H9 (cell line): ENCODE results near the gene SLC2A9. TPM values are rescaled to one million over a fixed set of nuclear protein-coding genes. Genes with fewer than 3 reads are reported as not detected.

Source experiments
- DNase-seq: peaks from one replicate; pipeline ENCODE4 v3.0.0-alpha.2; 2017
- H2AFZ ChIP-seq: one replicate; pipeline ENCODE4 v1.6.1; 2013; ENCODE audit warnings: mild to moderate bottlenecking, low read length, control low read depth, moderate library complexity
- H2AK5ac ChIP-seq: 2 replicates; pipeline ENCODE4 v1.6.1; 2013; ENCODE audit warnings: low read length, control low read depth, mixed read lengths; ENCODE audit not compliant: insufficient read length
- H2BK120ac ChIP-seq: one replicate; pipeline ENCODE4 v1.6.1; 2013; ENCODE audit warnings: low read depth, mild to moderate bottlenecking, low read length, control low read depth, inconsistent platforms; ENCODE audit not compliant: poor library complexity, severe bottlenecking
- H2BK12ac ChIP-seq: 2 replicates; pipeline ENCODE4 v1.6.1; 2013; ENCODE audit warnings: low read length, control low read depth, mixed read lengths, low read depth; ENCODE audit not compliant: insufficient read length
- H2BK15ac ChIP-seq: 2 replicates; pipeline ENCODE4 v1.6.1; 2013; ENCODE audit warnings: low read depth, low read length, control low read depth
- H2BK20ac ChIP-seq: one replicate; pipeline ENCODE4 v1.6.1; 2013; ENCODE audit warnings: low read depth, mild to moderate bottlenecking, low read length, control low read depth, inconsistent platforms; ENCODE audit not compliant: poor library complexity, severe bottlenecking
- H2BK5ac ChIP-seq: 2 replicates; pipeline ENCODE4 v1.6.1; 2013; ENCODE audit warnings: low read length, control low read depth, mixed read lengths; ENCODE audit not compliant: insufficient read length
- H3K14ac ChIP-seq: 2 replicates; pipeline ENCODE4 v1.6.1; 2013; ENCODE audit warnings: low read length, control low read depth; ENCODE audit not compliant: insufficient read depth
- H3K18ac ChIP-seq: 2 replicates; pipeline ENCODE4 v1.6.1; 2013; ENCODE audit warnings: low read depth, mild to moderate bottlenecking, mixed read lengths, low read length, control low read depth; ENCODE audit not compliant: insufficient read length
- H3K23ac ChIP-seq: 2 replicates; pipeline ENCODE4 v1.6.1; 2013; ENCODE audit warnings: low read length, control low read depth, mixed read lengths, low read depth; ENCODE audit not compliant: insufficient read length
- H3K23me2 ChIP-seq: 2 replicates; pipeline ENCODE4 v1.6.1; 2013; ENCODE audit warnings: low read depth, mild to moderate bottlenecking, mixed read lengths, low read length, control low read depth; ENCODE audit not compliant: insufficient read length, poor library complexity, severe bottlenecking
- H3K27ac ChIP-seq: 2 replicates; pipeline ENCODE4 v1.5.1; 2013; ENCODE audit warnings: low read length, control low read depth, mixed read lengths, low read depth; ENCODE audit not compliant: insufficient read length
- H3K27me3 ChIP-seq: 2 replicates; pipeline ENCODE4 v1.6.1; 2013; ENCODE audit warnings: low read length, control low read depth, inconsistent platforms; ENCODE audit not compliant: insufficient read depth
- H3K4ac ChIP-seq: 2 replicates; pipeline ENCODE4 v1.6.1; 2013; ENCODE audit warnings: low read depth, mild to moderate bottlenecking, control low read depth, inconsistent platforms, low read length, moderate library complexity
- H3K4me1 ChIP-seq: 2 replicates; pipeline ENCODE4 v1.6.1; 2013; ENCODE audit warnings: low read length, control low read depth, inconsistent platforms; ENCODE audit not compliant: insufficient read depth
- H3K4me2 ChIP-seq: 2 replicates; pipeline ENCODE4 v1.6.1; 2013; ENCODE audit warnings: low read length, control low read depth, mixed read lengths; ENCODE audit not compliant: insufficient read length, insufficient read depth
- H3K56ac ChIP-seq: 2 replicates; pipeline ENCODE4 v1.6.1; 2013; ENCODE audit warnings: low read depth, mild to moderate bottlenecking, mixed read lengths, low read length, control low read depth; ENCODE audit not compliant: insufficient read length
- H3K79me1 ChIP-seq: 2 replicates; pipeline ENCODE4 v1.6.1; 2013; ENCODE audit warnings: low read depth, mild to moderate bottlenecking, moderate library complexity, low read length, control low read depth, inconsistent platforms; ENCODE audit not compliant: insufficient read depth, poor library complexity, severe bottlenecking
- H3K79me2 ChIP-seq: 2 replicates; pipeline ENCODE4 v1.6.1; 2013; ENCODE audit warnings: low read length, control low read depth, inconsistent platforms; ENCODE audit not compliant: insufficient read depth
- H3K9ac ChIP-seq: 2 replicates; pipeline ENCODE4 v1.6.1; 2013; ENCODE audit warnings: low read length, control low read depth, mixed read lengths; ENCODE audit not compliant: insufficient read length; ENCODE audit errors: extremely low read depth
- H3K9me3 ChIP-seq: one replicate; pipeline ENCODE4 v1.6.1; 2013; ENCODE audit warnings: low read depth, low read length, inconsistent platforms; ENCODE audit not compliant: control insufficient read depth
- H3T11ph ChIP-seq: one replicate; pipeline ENCODE4 v1.6.1; 2013; ENCODE audit warnings: mild to moderate bottlenecking, low read length, control low read depth, inconsistent platforms
- H4K20me1 ChIP-seq: one replicate; pipeline ENCODE4 v1.6.1; 2013; ENCODE audit not compliant: control insufficient read depth, insufficient read length, insufficient read depth
- H4K5ac ChIP-seq: 2 replicates; pipeline ENCODE4 v1.6.1; 2013; ENCODE audit warnings: low read depth, mild to moderate bottlenecking, mixed read lengths, low read length, control low read depth; ENCODE audit not compliant: insufficient read length
- H4K8ac ChIP-seq: replicated peaks from 2 replicates; pipeline ENCODE4 v1.6.1; 2013; ENCODE audit warnings: low read length, control low read depth, mixed read lengths, low read depth; ENCODE audit not compliant: insufficient read length
- H4K91ac ChIP-seq: 2 replicates; pipeline ENCODE4 v1.6.1; 2013; ENCODE audit warnings: low read depth, mild to moderate bottlenecking, moderate library complexity, mixed read lengths, low read length, control low read depth; ENCODE audit not compliant: insufficient read length
- H3K27ac Mint-ChIP-seq, 3 experiments: 2 replicates in 2 of 3; 3 replicates in 1 of 3; pipeline ENCODE4 v1.8.0; 2020 to 2021; ENCODE audit warnings: mixed read lengths in 3 of 3, mild to moderate bottlenecking in 1 of 3, moderate library complexity in 1 of 3
- H3K27me3 Mint-ChIP-seq: 2 replicates; pipeline ENCODE4 v1.8.0; 2021; ENCODE audit warnings: low read depth, mild to moderate bottlenecking, moderate library complexity, mixed read lengths
- H3K36me3 Mint-ChIP-seq, 3 experiments: 2 replicates in 2 of 3; 3 replicates in 1 of 3; pipeline ENCODE4 v1.8.0; 2020 to 2021; ENCODE audit warnings: low read depth in 3 of 3, mixed read lengths in 3 of 3; ENCODE audit not compliant: insufficient read depth in 1 of 3
- H3K4me1 Mint-ChIP-seq, 2 experiments: 2 replicates each; pipeline ENCODE4 v1.8.0; 2020; ENCODE audit warnings: mixed read lengths in 2 of 2
- H3K4me3 Mint-ChIP-seq, 2 experiments: 2 replicates in 1 of 2; 3 replicates in 1 of 2; pipeline ENCODE4 v1.8.0; 2020 to 2021; ENCODE audit warnings: mild to moderate bottlenecking in 2 of 2, mixed read lengths in 2 of 2, moderate library complexity in 1 of 2
- H3K9me3 Mint-ChIP-seq, 2 experiments: 2 replicates in 1 of 2; 3 replicates in 1 of 2; pipeline ENCODE4 v1.8.0; 2020; ENCODE audit warnings: mild to moderate bottlenecking in 2 of 2, mixed read lengths in 2 of 2, moderate library complexity in 1 of 2
- WGBS: extraction: QIAGEN DNeasy Blood & Tissue Kit; methylation state at CpG from one replicate; pipeline ENCODE4 v1.1.7; 2013; ENCODE audit warnings: missing lambda C conversion rate, low lambda C conversion rate, mixed read lengths; ENCODE audit not compliant: insufficient read length; ENCODE audit errors: extremely low coverage; 5-methylcytosine and 5-hydroxymethylcytosine counted together
- total RNA-seq: library from RNA; stranded (reverse); gene quantifications from 2 replicates; pipeline ENCODE4 v1.2.1, GENCODE V29; 2021
- TF ChIP-seq, protein P1 (sequence below): fragments of 200-600 bp; sonication (generic); conservative IDR thresholded peaks from 3 replicates; pipeline ENCODE4 v1.8.0; 2021; ENCODE audit warnings: antibody characterized with exemption, mild to moderate bottlenecking

The SLC2A9 gene
- total RNA-seq, 1 experiment from 2014 or later, result 0.79 TPM

DNA sequence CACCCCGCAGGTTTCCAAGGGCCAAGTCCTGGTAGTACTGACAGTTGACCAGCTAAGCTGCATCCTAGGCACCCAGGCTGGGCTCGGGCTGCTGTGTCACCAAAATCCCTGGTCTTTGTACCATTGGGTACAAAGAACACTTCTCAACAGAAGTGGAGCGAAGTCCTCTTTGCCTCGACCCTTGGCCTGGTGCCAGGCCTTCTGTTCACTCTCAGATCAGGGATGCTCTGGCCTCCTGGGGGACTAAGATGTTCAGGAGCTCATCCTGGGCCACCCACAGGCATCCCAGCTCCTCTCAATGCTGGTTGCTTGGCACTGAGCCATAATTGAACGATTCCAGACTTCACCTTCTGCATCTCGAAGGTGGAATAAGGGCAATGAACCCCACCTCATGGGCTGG is 13.8 kb upstream of the SLC2A9 start:
- no peaks in the 10 kb centered on the region for H3K9me3 Mint-ChIP-seq
- H4K20me1 ChIP-seq, result no peaks in the 10 kb centered on the region
- no peaks in the 10 kb centered on the region for H3K4me1 ChIP-seq
- no peak overlapping the region for H3K23ac ChIP-seq
- no peak overlapping the region for H3T11ph ChIP-seq
- no peak overlapping the region for H2AK5ac ChIP-seq
- no peak overlapping the region for H2BK12ac ChIP-seq
- WGBS, result no CpG with 5 or more reads among the region's 6 CpGs
- H3K4me1 Mint-ChIP-seq, result peaks cover 12 to 20% of the 10 kb centered on the region in 2 experiments
- H2BK15ac ChIP-seq, result no peak overlapping the region
- TF ChIP-seq, protein P1, sequence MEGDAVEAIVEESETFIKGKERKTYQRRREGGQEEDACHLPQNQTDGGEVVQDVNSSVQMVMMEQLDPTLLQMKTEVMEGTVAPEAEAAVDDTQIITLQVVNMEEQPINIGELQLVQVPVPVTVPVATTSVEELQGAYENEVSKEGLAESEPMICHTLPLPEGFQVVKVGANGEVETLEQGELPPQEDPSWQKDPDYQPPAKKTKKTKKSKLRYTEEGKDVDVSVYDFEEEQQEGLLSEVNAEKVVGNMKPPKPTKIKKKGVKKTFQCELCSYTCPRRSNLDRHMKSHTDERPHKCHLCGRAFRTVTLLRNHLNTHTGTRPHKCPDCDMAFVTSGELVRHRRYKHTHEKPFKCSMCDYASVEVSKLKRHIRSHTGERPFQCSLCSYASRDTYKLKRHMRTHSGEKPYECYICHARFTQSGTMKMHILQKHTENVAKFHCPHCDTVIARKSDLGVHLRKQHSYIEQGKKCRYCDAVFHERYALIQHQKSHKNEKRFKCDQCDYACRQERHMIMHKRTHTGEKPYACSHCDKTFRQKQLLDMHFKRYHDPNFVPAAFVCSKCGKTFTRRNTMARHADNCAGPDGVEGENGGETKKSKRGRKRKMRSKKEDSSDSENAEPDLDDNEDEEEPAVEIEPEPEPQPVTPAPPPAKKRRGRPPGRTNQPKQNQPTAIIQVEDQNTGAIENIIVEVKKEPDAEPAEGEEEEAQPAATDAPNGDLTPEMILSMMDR, result no peak
- H3K4me2 ChIP-seq, result no peak overlapping the region
- no peak overlapping the region for H4K5ac ChIP-seq
- no peak overlapping the region for H3K56ac ChIP-seq
- H4K8ac ChIP-seq, result no peak overlapping the region
- no peak overlapping the region for H3K14ac ChIP-seq
- H3K23me2 ChIP-seq, result no peaks in the 10 kb centered on the region
- no peaks in the 10 kb centered on the region for H3K9me3 ChIP-seq
- H3K27me3 ChIP-seq, result no peaks in the 10 kb centered on the region
- H3K4me3 Mint-ChIP-seq, result no peak overlapping the region
- no peak overlapping the region for H3K9ac ChIP-seq
- no peaks in the 10 kb centered on the region for H3K79me2 ChIP-seq
- no peak overlapping the region for H3K27ac ChIP-seq
- H2BK120ac ChIP-seq, result no peak overlapping the region
- no peak overlapping the region for H4K91ac ChIP-seq
- H2BK20ac ChIP-seq, result no peak overlapping the region
- no peaks in the 10 kb centered on the region for H3K79me1 ChIP-seq
- H2AFZ ChIP-seq, result no peak overlapping the region
- H3K27ac Mint-ChIP-seq, result no peak overlapping the region
- H3K4ac ChIP-seq, result no peak overlapping the region
- no peak overlapping the region for H3K18ac ChIP-seq
- peaks cover 16% of the 10 kb centered on the region for H3K27me3 Mint-ChIP-seq
- no peak for DNase-seq
- no peak overlapping the region for H2BK5ac ChIP-seq
- H3K36me3 Mint-ChIP-seq, result no peaks in the 10 kb centered on the region
